NCI-H2171 (cell line): Measurements from ENCODE around the gene AANAT.

Experiments used
- DNase-seq: peaks from one replicate; lab custom pipeline; 2025; lab: John Stamatoyannopoulos, UW

The AANAT gene

DNA sequence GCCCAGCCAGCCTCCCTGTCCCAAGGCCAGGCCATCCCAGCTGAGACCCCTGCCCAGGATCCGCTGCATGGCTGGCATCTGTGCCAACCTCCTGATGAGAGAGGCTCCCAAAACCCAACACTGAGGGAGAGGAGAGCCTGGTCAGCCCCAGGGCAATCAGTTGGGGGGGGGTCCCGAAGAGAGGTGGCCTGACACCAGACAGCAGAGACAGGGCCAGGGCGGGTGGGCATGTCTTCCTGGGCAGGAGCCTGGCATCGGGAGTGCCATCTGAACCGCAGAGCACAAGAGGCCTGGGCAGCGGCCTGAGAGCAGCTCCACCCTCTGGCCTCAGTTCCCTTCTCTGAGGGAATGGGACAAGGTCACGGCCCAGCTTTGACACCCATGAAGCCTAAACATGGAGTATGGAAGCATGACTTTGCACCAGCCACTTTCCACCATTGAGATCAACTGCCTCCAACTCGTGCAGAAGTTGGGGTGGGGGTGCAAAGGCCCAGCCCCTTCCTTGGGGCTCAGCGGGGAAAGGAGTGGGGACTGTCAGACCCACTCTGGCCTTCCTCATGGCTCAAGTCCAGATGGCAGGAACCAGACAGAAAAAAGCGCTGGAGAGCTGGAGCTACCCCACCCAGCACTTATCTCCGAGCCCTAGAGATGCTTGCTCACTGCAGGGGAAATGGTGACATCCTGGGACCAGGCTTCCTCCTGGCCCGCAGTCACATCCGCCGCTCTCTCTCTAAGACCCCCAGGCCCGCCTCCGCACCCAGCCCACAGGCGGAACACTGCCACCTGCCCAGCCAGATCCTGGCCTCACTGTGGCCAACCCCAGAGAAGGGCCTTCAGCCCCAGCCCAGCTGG, 24.1 kb downstream of the AANAT start:
- DNase-seq: no peak

DNA sequence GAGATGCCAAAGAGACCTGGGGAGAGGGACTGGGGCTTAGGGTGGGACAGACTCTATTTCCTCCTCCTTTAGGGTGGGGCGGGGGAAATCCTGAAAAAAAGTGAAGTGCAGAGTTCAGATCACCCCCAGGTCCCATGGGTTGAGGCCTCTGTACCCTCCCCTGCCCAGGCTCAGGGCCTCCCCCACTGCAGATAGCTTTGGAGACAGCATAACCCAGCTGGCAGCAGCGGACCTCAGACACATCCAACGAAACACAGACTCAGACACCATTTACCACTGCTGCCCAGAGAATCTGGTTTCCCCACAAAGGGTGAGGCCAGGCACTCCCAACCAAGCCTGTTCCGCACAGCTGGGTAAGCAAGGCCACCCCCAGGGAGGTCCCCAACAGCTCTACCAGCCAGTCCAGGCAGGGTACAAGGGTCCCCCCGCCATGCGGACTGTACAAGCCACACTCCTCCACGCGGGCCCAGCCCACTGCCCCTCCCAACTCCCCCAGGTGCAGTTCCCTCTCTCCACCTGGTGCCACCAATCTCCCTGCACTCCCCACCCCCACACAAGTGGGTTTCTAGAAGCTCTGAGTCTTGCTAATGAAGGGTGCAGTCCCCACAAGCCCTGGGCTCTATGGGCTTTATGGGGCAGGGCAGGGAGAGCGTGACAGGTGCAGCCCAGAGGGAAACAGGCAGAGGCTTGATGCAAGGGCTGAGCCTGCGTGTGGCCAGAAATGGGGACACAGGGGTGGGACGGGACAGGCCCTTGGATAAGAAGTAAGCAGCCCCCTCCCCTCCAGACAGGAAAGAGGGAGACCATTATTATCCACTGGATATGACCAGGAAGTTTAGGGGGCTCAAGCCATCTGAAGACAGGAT, 25.0 kb downstream of the AANAT start:
- no peak for DNase-seq

DNA sequence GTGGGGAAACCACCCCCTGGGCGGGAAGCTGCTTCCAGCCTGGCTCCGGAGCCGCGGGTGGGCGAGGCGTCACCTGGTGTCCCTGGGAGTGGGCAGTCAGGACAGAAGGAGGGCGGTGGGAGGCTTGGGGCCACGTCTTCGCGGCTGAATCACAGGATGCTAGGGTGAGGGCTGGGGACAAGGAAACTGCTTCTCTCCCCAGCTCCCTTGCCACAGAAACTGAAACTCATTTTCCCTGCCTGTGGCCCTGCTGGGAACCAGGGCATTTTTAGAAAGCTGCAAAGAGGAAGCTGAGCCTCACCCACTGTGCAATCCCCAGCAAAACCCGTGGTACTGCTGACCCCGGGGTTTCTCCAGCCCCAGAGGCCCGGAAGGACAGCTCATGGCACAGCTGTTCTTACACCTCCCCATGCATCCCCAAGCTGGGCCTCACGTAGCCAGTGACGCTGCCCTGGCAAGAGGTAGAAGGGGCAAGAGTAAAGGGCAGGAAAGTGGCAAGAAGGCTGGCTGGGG, 25.6 kb downstream of the AANAT start:
- no peak for DNase-seq

DNA sequence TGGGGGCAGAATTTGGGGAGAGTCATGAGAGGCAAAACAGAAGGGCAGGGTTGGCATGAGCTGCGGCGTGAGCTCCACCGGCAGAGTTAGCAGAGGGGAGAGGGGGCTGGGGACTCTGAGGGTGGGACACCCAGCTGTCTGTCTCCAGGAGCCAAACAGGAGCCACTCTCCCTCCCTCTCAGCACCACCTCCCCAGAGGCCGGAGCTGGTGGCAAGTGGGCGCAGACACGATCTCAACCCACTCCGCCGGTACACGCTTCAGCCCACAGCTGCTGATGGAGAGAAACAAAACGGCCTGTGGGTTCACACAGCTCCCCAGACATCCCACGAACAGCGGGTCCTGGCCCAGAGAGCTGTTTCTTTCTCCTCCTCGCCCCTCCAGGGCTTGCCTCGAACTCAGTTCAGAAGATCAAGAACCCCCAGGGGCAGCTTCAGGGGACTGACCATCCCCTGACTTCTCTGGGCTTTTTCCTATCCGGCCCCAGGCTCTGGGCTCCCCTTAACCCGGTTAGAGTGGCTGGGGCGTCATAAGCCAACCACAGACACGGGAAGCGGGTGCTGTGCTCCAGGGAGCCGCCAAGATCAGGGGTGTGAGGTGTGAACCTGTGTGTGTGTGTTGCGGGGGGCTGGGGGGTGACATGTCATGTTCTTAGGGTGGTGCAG, 26.2 kb downstream of the AANAT start:
- DNase-seq: no peak

DNA sequence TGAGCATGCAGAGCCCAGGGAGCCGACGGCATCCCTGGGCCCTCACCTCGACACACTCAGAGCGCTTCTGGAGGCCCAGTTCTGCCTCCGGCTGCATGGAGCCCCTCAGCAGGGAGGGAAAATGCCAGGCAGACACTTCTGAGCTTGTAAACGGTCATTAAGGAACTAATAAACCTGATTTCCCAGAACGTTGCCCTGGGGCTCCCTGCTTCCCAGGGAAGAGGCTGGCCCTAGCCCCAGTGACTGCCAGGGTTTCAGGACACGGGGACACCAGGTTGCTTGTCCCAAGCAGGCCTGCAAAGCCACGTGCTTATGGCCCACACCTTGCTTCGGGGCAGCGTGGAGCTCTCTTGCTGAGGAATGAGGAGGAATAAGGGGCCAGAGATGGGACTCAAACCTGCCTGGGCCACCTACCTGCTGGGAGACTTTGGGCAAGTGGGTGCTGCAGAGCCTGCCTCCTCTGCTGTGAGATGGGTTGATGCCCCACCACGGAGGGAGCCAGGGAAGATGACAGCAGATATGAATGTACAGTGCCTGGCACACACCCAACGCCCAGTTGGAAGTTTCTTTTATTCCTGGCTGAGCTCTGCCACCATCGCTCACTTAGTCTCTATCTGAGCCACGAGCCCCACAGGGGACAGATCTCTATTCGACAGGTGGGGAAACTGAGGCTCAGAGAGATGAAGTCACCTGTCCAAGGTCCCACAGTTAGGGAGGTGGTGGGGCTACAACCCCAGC, 28.4 kb downstream of the AANAT start:
- no peak for DNase-seq

DNA sequence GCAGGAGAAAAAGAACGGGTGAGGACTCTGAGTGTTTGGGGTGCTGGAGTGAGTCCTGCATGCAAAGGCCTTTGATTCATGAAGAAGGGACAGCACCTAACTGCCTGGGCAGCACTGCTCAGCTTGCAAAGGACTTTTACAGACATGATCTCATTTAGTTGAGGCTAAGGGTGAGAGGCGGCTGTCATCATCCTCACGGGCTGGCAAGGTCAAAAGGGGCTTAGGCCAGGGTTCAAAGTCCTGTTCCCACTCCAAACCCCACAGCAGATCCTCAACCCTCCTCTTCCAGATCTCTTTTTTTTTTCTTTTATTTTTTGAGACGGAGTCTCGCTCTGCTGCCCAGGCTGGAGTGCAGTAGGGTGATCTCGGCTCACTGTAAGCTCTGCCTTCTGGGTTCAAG, 29.1 kb downstream of the AANAT start:
- no peak for DNase-seq

DNA sequence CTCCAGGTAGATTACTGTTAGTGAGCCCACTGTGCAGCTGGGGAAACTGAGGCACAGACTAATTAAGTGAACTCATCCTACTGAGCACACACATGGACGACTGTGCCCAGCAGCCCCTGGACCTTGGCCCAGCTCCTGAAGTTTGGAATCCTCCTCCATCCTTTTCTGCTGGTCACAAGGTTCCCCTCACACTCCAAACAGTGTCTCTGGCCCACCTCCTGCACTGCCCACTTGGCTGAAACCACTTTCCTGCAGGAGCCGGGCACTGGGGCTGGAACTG, 30.2 kb downstream of the AANAT start:
- DNase-seq: no peak

DNA sequence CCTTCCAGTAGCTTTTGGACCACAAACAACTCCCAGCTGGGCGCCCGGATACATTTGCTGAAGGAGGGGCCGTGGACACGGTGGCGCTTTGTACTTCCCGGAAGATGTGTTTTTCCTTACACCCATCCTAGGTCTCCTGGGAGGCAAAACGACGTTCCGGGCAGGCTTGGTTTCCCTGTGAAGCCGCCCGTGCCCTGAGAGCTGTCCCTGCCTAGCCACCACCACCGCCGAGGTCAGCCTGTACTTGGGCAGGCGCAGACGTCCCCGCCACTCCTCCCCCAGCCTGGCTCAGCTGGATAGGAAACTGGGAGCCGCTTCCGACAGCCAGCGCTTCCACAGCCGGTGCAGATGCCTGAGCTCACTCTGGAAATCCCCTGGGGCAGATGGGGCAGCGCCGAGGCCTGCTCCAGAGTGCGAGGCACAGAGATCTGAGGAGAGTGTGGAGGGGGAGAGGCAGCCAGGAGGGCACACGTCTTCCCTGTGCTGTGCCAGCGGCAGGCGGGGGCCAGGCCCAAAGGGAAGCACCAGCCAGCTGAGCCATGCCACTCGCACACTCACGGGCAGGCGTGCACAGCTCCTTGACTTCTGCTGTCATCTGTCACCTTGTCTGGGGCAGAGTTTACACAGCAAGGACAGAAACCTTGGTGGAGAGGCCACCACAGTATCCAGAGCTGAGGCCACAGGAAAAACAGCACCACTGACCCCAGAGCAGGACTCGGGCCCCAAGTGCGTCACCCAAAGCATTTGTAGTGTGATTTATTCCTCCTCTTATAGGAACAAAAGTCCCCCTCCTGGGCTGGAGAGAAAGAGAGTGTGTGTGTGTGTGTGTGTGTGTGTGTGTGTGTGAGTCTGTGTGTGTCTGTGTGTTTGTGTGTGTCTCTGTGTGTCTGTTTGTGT, 30.8 kb downstream of the AANAT start:
- DNase-seq: peak; percentile 96

DNA sequence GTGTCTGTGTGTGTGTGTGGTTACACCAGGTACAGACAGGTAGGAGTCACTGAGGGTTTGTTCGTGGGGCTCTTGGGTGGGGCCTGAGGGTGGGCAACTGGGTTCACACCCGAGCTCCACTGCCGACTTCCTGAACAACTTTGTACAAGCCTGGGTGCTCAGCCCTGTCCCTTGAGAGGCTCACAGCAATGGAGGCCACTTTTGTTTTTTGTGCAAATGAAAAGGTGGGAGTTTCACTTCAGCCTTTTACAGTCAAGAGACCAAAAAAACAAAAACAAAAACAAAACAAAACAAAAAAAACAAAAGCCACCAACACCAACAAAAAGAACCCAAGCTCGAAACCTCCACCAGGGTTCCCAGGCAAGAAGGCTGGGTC, 31.5 kb downstream of the AANAT start:
- no peak for DNase-seq

DNA sequence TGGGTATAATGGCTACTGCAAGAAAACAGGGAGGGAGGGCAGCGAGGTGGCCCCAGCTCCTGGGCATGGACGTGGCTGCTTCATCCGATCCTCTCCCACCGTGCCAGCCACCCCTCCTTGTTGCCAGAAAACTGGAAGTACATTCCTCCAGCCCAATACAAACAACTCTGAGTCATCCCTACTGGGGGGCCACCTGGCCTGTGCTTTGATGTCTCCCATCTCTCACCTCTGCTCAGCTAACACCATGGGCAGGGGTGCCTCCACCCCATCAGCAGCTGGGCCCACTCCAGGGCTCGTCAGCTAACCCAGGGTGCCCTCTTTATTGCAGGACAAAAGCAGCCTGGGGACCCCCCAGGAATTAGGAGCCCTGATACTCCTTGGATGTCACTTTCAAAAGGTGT, 31.9 kb downstream of the AANAT start:
- no peak for DNase-seq

DNA sequence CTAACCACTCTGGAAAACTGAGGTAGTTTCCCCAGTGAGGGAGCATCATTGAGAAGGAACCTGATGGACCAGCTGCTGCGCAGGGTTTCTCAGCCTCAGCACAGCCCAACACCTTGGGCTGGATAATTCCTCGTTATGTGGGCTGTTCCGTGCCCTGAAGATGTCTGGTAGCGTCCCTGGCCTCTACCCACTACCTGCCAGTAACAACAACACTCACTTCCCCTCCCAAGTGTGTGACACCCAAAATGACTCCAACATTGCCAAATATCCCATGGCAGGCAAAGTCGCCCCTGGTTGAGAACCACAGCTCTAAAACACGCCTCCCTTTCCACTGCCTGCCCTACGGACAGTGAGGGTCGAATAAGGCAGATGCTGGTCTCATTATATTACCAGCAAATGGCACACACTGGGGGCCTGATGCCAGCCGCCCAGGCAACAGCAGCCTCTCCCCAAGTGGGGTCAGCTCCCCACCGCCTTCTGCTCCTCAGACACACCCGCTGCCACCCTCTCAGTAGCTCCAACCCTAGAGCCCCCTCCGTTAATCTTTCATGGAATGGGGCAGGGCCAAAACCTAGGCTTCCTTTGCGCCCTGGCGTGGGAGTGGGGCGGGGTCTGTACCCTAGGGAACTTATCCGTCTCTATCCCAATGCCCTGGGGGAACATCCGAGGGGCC, 32.8 kb downstream of the AANAT start:
- no peak for DNase-seq

DNA sequence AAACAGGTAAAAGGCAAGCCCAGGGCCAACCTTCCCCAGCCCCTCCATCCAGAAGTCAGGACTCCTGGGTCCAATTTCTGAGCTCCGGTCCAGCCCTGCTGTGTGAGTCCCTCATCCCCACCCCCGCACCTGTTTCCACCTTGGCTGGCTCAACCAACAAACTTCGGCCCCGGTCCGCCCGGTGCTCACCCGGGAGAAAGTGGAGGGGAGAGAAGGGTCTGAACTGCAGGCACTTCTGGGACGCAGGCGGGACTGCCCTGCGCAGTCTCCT, 33.3 kb downstream of the AANAT start:
- no peak for DNase-seq

DNA sequence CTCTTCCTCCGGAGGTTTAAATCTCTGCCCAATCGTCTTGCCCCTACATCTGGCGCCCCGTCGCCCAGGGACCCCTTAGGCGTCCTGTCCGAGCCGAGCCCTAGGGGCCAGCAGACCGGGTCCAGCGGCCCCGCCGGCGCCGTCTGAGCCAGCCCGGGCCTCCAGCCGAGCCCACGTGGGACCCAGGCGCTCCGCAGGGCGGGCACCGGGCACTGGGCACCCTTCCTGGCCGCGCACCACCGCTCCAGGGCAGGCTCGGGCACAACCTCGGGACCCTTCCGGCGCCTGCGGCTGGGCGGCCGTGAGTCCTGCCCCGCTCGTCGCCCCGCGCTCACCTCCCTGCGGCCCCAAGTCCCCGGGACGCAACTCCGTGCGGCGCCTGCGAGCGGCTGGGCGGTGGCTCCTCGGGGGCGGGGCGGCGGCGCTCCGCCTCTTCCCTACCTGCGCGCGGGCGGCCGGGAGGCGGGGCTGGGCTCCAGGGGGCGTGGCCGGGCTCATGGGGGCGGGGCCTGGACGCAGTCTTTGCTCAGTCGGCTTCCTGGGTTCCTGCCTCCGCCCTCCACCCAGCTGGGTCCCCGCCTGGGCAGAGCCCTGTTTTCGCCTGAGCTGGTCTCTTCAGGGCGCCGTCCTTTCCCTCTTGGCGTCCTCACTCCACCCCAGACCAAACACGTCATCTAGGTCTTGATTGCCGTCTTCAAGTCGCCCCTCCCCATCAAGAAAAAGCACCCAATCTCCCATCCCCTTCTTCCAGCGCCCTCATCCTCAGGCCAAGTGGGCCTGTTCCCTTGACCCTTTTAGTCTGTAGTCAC, 33.8 kb downstream of the AANAT start, which contains the start of gene RHBDF2:
Gene RHBDF2, minus strand, starts transcription at position 406 of the 809 bp plus-strand sequence. CDS start 19,899 bp downstream, outside the sequence.
- peak; percentile 80 for DNase-seq

DNA sequence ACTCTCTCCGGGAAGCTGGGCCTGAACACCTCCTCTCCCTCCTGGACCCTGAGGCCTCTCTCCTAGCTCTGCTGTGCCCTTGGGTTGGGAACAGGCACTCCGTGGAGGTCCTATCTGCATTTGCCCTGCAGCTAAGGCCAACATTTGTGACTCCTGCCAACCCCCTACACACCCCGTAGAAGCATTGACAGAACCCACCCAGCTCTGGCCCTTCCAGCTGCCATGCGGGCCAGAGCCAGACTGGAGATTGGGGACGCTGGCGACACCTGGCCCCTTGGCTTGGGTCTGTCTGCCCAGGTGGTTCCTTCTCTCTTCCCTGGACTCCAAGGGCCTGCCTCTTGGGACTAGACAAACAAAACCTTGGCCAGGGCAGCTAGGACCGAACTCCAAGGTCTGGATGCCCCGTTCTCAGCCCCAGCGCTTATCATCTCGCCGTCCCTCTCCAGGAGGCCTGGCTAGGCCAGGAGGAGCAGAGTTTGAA, 34.5 kb downstream of the AANAT start:
- no peak for DNase-seq

DNA sequence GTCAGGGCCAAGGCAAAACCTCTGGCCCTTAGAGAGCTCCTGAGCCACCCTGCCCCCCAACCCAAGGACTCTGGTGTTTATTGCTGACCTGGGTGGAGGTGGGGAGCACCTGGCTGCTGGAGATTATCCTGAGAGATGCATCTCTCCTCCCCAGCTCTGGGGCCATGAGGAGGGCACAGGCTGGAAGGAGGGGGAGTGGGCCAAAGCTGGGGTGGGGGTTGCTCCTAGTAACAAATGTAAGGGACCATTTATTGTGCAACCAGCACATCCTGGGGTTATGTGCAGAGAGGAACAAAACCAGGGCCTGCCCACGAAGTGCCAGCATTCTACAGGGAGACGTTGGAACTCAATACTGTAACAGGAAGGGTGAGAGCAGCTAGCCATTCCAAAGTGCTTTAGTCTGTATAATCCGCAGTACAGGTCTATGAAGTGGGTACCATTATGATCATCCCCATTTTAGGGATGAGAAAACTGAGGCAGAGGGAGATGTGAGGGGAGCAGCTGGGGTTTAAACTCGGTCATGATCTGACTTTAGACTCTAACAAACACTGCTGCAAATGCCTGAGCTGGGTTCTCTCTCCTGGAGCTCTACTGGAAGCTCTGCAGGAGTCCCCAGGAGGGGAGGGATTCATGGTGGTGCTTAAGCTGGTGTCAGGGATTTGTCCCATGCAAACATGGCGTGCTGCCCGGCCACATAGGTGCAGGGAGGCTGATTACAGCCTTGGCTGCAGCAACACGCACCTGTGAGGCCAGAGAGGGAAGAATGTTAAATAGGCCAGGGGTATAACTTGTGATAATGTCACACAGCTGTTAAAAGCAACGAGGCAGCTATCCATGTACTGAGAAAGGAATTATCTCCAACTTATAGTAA, 35.2 kb downstream of the AANAT start:
- DNase-seq: no peak

DNA sequence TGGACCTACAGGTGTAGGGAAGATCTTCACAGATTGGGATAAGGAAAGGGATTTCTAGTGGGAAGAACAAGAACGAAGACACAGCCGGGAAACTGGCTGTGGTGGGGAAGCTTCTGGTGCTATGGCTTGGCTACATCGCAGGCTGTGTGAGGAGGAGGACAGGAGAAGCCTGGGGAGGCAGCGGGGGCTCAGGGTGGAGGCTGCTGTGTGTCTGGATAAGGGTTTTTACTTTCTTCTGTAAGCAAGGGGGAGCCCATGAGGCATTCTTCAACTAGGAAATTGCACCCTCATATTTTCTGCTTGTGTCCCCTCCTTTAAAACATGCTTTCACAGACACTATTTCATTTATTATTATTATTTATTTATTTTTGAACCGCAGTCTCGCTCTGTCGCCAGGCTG, 36.7 kb downstream of the AANAT start:
- no peak for DNase-seq

DNA sequence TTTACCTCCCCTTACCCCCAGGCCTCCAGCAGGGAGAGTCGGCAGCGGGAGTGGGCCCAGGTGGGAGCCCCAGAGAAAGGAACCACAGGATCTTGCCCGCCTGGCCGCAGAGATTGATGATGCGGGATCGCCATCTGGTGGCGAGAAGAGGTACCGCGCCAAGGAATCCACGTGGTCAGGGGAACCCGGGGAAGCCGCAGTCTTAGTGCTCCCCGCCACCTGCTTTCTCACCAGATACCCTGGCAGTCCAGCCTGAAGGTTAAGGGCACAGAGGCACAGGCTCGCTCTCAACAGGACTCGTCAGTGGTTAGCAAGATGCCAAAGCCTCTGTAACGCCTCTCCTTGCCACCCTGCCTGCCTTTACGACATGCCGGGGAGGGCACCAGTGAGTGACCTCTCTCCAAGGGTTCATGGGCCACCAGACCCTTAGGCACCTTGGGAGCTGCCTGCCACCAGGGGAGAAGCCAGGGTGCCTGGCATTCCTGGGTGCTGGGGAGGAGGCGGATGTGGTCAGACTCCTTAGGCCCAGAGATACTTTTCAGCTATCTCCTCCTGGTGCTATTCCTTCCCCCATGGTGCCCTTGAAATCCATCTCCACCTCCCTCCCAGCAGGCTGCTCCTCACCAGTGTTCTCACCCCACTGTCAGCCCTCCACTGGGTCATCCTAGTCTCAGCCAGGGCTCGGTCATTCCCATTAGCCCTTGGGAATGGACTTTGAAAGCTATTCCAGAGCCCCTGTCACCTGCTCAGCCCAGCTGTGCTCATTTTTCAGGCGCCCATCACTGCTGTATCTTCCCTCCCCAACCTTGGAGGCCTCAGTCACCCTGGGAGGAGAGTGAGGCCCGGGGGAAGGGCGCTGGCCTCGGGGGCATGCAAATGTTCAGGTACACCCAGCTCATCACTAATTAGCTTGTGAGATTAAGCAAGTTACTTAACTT, 39.3 kb downstream of the AANAT start:
- peak; percentile 61 for DNase-seq
